Esophagus muscularis mucosa (tissue), 4 donors: ENCODE results near the gene LUC7L. TPM values are rescaled to one million over a fixed set of nuclear protein-coding genes. Genes with fewer than 3 reads are reported as not detected.
A peak's percentile ranks its signal among the peaks of the same experiment; 100 is the strongest.
"Not testable (repeated sequence)": the region's sequence is repeated elsewhere in the genome, so short reads cannot be mapped to it uniquely, and the experiment has no call there.

Experiments
- DNase-seq: peaks from one replicate; pipeline ENCODE4 v3.0.0-alpha.2; 2017; ENCODE audit errors: extremely low spot score
- H3K27ac ChIP-seq, 4 donors: fragments of 200-600 bp; sonication (generic); replicated peaks in 1 of 4; 1 replicate in 3 of 4; 2 replicates in 1 of 4; pipeline ENCODE4 v1.5.1; 2016 to 2019; ENCODE audit warnings: mild to moderate bottlenecking in 1 of 4
- H3K27me3 ChIP-seq, 4 donors: fragments of 200-600 bp; sonication (generic); one replicate each; pipeline versions ENCODE4 v1.5.1 to v1.6.0; 2016 to 2019
- H3K36me3 ChIP-seq, 4 donors: fragments of 200-600 bp; sonication (generic); one replicate each; pipeline ENCODE4 v1.5.1; 2016 to 2019
- H3K4me1 ChIP-seq, 4 donors: fragments of 200-600 bp; sonication (generic); one replicate each; pipeline ENCODE4 v1.5.1; 2016 to 2019
- H3K4me3 ChIP-seq, 4 donors: fragments of 200-600 bp; sonication (generic); 1 replicate in 2 of 4; 2 replicates in 2 of 4; pipeline ENCODE4 v1.5.1; 2016 to 2019; ENCODE audit warnings: mild to moderate bottlenecking in 4 of 4, moderate library complexity in 1 of 4
- H3K9me3 ChIP-seq, 4 donors: fragments of 200-600 bp; sonication (generic); 1 replicate in 3 of 4; 2 replicates in 1 of 4; pipeline ENCODE4 v1.5.1; 2016 to 2019
- CTCF ChIP-seq, 3 experiments: fragments of 200-600 bp in 2 of 3; fragments of 450-650 bp in 1 of 3; sonication (generic) in 2 of 3; IDR thresholded peaks; one replicate each; pipeline ENCODE4 v1.5.1; 2017 to 2019; ENCODE audit warnings: antibody characterized with exemption in 3 of 3, mild to moderate bottlenecking in 2 of 3, moderate library complexity in 1 of 3
- EP300 ChIP-seq: sonication (generic); formaldehyde crosslinking; IDR thresholded peaks from one replicate; pipeline ENCODE4 v1.6.1; 2017; ENCODE audit warnings: antibody characterized with exemption
- POLR2A ChIP-seq: fragments of 450-650 bp; IDR thresholded peaks from one replicate; pipeline ENCODE4 v1.6.1; 2017; ENCODE audit warnings: antibody characterized with exemption, moderate library complexity, mild to moderate bottlenecking, low read depth
- POLR2AphosphoS5 ChIP-seq, 2 donors: sonication (generic); formaldehyde crosslinking; IDR thresholded peaks; one replicate each; pipeline ENCODE4 v1.6.1; 2017; ENCODE audit warnings: antibody characterized with exemption in 2 of 2
- WGBS: methylation state at CpG from one replicate; pipeline ENCODE4 v1.1.5; 2018; 5-methylcytosine and 5-hydroxymethylcytosine counted together
- intact Hi-C: fragments of 100-400 bp; cut with DNase I; formaldehyde crosslinking; loops from one replicate; pipeline ENCODE4 v1.15.1; 2023
- total RNA-seq, 4 donors: library from RNA; depleted of rRNA; stranded (reverse); fragments of >200 nt; gene quantifications; one replicate each; pipeline versions ENCODE4 v1.1.0 to v1.2.1, GENCODE V29; 2016

LUC7L gene
- total RNA-seq, 4 donors from 2014 or later, result 34.8 to 60.6 (median 50.2) TPM

DNA sequence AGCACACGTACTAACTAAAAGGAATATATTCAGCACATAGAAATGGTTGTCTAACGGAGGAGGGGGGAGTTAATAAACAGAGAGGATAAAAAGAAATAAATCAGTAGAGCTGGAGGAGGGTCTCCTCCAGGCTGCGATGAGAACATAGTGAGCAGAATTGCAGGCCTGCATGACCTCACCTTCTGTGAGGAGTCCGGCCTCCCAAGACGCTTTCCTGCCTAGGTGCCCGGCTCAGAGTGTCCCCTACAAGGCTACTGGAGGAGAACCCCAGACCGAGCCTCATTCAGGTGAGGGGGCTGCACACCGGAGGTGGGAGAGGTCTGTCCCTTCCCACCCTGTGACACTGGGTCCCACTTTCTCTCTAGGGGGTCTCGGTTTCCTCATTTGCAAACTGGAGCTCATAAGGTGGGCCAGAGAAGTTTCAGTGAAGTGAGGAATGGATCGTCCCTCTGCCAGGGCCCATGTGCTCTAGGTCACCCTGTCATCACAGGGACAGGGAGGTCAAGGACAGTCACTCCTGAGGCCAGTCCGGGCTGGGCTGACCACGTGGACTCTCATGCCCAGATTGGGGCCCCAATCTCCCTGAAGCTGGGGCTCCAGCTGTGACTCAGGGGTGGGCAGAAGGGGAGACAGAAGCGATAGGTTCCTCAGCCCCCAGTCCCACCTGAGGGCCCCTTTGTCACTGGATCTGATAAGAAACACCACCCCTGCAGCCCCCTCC lies 66.8 kb downstream of the LUC7L start:
- peaks cover 19 to 21% (median 20%) of the 10 kb centered on the region in 4 donors for H3K4me1 ChIP-seq
- intact Hi-C loops, result no loop called here
- H3K36me3 ChIP-seq, result no peaks in the 10 kb centered on the region
- peaks cover 10 to 83% (median 25%) of the 10 kb centered on the region in 4 donors for H3K27me3 ChIP-seq
- TF ChIP-seq CTCF (IDR thresholded peaks at IDR 0.05) (no peak), POLR2A (no peak), EP300 (no peak), POLR2AphosphoS5 (IDR thresholded peaks at IDR 0.05) (no peak)
- 93% methylated on average over 12 of the region's 13 CpGs for WGBS
- no peak for DNase-seq
- H3K27ac ChIP-seq, result no peak overlapping the region
- no peaks in the 10 kb centered on the region for H3K9me3 ChIP-seq
- no peak overlapping the region for H3K4me3 ChIP-seq

DNA sequence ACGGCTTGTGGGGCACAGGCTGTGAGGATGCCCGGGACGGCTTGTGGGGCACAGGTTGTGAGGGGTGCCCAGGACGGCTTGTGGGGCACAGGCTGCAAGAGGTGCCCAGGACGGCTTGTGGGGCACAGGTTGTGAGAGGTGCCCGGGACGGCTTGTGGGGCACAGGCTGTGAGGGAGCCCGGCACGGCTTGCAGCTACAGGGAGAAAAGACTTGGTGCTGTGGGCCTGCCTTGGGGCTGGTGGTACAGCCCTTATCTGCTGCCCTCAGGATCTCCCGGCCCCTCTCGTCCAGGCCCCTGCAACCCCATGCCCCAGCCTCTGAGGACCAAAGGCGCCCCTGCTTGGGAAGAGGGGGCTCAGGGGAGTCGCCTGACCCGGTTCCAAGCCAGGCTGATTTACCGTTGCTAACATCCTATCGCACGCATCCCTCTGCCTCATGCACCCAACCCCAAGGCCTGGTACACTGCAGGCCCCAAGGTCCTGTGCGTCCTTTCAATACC lies 68.5 kb downstream of the LUC7L start:
- Histone ChIP-seq H3K27me3 (peaks cover under 1 to 83% (median 23%) of the 10 kb centered on the region in 4 donors), H3K4me3 (no peak overlapping the region), H3K36me3 (no peaks in the 10 kb centered on the region), H3K9me3 (no peaks in the 10 kb centered on the region), H3K4me1 (peaks cover 8 to 9% (median 9%) of the 10 kb centered on the region in 4 donors), H3K27ac (no peak overlapping the region)
- 59% methylated on average over 14 of the region's 18 CpGs for WGBS
- TF ChIP-seq CTCF (IDR thresholded peaks at IDR 0.05) (no peak), EP300 (no peak), POLR2AphosphoS5 (IDR thresholded peaks at IDR 0.05) (no peak), POLR2A (no peak)
- intact Hi-C loops, result no loop called here
- no peak for DNase-seq

DNA sequence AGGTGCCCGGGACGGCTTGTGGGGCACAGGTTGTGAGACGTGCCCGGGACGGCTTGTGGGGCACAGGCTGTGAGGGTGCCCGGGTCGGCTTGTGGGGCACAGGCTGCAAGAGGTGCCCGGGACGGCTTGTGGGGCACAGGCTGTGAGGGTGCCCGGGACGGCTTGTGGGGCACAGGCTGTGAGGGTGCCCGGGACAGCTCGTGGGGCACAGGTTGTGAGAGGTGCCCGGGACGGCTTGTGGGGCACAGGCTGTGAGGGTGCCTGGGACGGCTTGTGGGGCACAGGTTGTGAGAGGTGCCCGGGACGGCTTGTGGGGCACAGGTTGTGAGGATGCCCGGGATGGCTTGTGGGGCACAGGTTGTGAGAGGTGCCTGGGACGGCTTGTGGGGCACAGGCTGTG lies 69.0 kb downstream of the LUC7L start:
- not testable (repeated sequence) for H3K4me3 ChIP-seq

GRCh38 chr16:159136-159849 lies 70.0 kb downstream of the LUC7L start:
- Histone ChIP-seq H3K27ac (no peak overlapping the region), H3K4me1 (peaks cover 6 to 9% (median 8%) of the 10 kb centered on the region in 4 donors), H3K27me3 (peaks cover 0 to 88% (median 26%) of the 10 kb centered on the region in 4 donors), H3K9me3 (no peaks in the 10 kb centered on the region), H3K4me3 (no peak overlapping the region), H3K36me3 (no peaks in the 10 kb centered on the region)
- intact Hi-C loops, result no loop called here
- no peak for DNase-seq
- 43% methylated on average over 6 of the region's 6 CpGs for WGBS
- TF ChIP-seq EP300, result no peak

More for the DNA sequence above, 69.0 kb downstream of the LUC7L start:
- H3K9me3 ChIP-seq, H3K4me1 ChIP-seq, DNase-seq, intact Hi-C loops, H3K36me3 ChIP-seq, H3K27ac ChIP-seq: not testable (repeated sequence)
- H3K27me3 ChIP-seq, result peaks cover 0 to 83% (median 20%) of the 10 kb centered on the region in 4 donors
- 64% methylated on average over 6 of the region's 20 CpGs for WGBS

- DNase-seq, result no peak
- no peaks in the 10 kb centered on the region for H3K36me3 ChIP-seq
- H3K27ac ChIP-seq, result no peak overlapping the region
- H3K4me3 ChIP-seq, result peak overlapping the region in 1 of 4 donors; percentile 56
- 78% methylated on average over 7 of the region's 7 CpGs for WGBS
- H3K9me3 ChIP-seq, result no peaks in the 10 kb centered on the region
- H3K27me3 ChIP-seq, result peaks cover 3 to 66% (median 27%) of the 10 kb centered on the region in 4 donors
- no peak for TF ChIP-seq POLR2AphosphoS5 (IDR thresholded peaks at IDR 0.05)
- no peak for TF ChIP-seq POLR2A
- TF ChIP-seq EP300, result no peak
- TF ChIP-seq CTCF (IDR thresholded peaks at IDR 0.05), result no peak
- H3K4me1 ChIP-seq, result peaks cover 8 to 11% (median 10%) of the 10 kb centered on the region in 4 donors
- intact Hi-C loops, result no loop called here
Observed at GRCh38 chr16:155031-155398, 74.2 kb downstream of the LUC7L start.
